Stimulated activated CD8-positive, alpha-beta memory T cell treated with anti-CD3 and anti-CD28 coated beads, Interleukin-2, amount 100 ng/mL, for 1 hour (primary cell): Measurements from ENCODE around the gene GOLPH3L.
"Not testable (repeated sequence)": the region's sequence is repeated elsewhere in the genome, so short reads cannot be mapped to it uniquely, and the experiment has no call there.

Experiments
- DNase-seq, 2 donors: peaks; one replicate each; pipeline ENCODE4 v3.0.0-alpha.2; 2020; ENCODE audit warnings: low read depth in 2 of 2

GOLPH3L gene

DNA sequence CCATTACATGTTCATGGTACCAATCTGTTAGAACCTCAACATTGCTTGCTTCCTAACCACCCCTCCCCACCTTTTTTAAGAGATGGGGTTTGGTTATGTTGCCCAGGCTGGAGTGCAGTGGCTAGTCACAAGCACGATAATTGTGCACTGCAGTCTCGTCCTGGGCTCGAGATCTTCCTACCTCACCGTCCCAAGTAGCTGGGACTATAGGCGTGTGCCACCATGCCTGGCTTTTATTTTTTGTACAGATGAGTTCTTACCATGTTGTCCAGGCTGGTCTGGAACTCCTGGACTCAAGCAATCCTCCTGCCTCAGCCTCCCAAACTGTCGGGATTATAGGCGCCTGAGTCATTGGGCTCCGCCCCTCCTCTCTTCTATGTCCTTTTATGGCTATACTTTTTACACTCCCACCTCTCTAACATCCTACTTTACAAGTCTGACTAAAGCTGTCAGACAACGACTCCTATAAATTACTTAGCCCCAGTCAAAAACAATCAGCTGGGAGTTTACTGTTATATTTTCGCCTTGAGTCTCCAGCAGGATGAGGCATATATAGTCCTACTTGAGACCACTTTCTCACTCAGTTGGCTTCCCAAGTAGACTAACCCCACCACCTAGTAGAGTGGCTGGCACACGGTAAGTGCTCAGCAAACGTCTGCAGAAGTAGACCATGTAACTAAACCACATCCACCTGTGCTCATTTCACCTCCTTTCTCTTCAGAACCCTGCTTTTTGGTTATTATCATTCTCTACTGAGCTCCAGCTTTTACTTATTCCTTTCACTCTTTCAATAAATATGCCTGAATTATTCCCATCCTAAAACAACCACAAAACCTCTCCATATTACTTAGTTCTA, 81.4 kb downstream of the GOLPH3L start:
- no peak for DNase-seq

DNA sequence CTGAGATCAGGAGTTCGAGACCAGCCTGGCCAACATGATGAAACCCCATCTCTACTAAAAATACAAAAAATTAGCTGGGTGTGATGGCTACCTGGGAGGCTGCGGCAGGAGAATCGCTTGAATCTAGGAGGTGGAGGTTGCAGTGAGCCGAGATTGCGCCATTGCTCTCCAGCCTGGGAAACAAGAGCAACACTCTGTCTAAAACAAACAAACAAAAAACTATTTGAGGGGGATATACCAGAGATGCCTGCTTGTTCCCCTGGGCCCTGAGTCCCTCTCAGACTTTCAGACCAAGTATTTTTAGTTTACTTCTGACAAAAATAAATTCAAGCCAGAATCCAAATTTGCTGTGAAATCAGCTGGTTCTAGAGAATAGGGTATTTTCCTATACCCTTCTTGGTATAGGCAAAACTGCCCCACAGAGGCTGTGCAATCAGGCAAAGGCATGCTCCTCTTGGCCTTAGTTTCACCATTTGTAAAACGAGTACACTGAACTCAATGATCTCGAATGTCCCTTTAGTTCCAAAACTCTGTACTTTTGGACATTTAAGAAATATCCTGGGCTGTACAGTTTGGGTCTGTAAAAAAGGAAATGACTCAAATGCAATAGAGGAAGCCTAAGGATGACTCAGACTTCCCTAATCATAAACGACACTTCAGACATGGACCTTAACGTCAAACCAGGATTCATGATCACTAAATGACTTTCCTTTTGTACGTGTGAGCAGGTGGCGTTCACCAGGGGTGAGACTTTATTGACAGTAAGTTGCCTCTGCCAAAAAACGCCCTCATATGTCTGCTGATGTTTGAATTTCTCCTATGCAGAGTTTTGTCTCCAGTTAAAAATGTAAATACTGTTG, 83.7 kb downstream of the GOLPH3L start:
- peak in 1 of 2 donors; percentile 26 for DNase-seq

DNA sequence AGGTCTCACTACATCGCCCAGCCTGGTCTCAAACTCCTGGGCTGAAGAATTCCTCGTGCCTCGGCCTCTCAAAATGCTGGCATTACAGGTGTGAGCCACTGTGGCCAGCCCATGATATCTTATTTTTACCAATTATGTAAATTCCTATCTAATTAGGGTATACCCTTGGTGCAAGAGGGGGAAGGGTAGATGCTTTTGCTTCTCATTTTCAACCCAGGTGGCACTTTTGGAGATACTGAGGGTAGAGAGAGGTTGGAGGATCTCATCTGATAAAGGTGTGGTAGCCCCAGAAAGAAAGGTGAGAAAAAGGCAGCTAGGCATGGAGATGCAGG, 85.0 kb downstream of the GOLPH3L start:
- DNase-seq, result no peak

DNA sequence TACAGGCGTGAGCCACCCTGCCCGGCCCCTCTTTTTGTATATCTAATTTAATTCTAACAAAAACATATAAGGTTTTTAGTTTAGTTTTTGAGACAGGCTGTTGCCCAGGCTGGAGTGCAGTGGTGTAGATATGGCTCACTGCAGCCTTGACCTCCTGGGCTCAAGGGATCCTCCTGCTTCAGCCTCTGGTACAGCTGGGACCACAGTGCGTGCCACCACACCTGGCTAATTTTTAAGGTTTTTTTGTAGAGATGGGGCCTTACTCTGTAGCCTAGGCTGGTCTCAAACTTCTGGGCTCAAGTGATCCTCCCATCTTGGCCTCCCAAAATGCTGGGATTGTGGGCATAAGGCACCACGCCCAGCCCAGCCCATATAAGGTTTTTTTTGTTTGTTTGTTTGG, 86.4 kb downstream of the GOLPH3L start:
- no peak for DNase-seq

DNA sequence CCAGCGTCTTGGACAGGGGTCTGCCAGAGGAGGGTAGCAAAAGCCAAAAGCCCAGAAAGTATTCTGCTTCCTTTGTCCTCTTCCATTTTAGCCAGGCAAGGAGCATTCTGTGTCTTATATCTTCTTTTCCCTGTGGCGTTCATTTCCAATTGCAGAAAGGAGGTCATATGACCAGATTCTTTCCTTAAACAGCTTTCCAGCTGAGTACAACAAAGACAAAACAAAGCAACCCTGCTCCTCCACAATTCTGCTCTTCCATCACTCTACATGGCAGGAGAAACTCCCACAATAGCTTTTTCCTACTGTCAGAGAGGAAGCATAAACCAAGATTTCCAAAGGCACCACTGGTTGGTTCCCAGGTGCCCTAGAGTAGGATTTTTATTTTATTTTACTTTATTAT, 87.2 kb downstream of the GOLPH3L start:
- no peak for DNase-seq

DNA sequence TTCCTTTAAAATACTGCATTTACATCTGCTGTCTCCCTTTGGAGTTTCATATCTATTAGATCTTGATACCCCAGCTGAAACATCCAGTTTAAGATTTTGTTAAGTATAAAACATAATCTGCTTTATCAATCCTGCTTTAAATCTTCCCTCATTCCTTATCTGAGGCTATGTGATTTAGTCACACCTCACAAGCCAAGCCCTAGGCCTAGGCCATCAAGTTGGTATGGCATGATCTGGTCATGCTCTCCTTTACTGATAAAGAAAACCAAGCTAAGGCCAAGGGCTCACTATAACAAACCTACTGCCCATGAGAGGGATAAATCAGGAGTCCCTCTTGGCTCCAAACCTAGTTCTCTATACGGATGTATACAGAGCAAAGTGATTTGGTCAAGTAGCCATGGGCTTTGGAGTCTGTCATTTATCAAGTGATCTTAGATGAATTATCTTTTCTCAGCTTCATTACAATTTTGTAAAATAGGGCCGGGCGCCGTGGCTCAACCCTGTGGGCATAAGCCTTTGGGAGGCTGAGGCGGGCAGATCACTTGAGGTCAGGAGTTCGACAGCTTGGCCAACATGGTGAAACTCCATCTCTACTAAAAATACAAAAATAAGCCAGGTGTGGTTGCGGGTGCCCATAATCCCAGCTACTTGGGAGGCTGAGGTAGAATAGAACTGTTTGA, 90.4 kb downstream of the GOLPH3L start:
- no peak for DNase-seq

DNA sequence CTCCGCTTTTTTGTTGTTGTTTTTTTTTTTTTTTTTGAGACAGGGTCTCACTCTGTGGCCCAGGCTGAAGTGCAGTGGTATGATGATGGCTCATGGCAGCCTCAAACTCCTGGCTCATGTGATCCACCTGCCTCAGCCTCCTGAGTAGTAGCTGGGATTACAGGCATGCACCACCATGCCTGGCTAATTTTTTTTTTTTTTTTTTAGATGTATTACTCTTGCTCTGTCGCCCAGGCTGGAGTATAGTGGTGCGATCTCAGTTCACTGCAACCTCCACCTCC, 91.6 kb downstream of the GOLPH3L start:
- not testable (repeated sequence) for DNase-seq

DNA sequence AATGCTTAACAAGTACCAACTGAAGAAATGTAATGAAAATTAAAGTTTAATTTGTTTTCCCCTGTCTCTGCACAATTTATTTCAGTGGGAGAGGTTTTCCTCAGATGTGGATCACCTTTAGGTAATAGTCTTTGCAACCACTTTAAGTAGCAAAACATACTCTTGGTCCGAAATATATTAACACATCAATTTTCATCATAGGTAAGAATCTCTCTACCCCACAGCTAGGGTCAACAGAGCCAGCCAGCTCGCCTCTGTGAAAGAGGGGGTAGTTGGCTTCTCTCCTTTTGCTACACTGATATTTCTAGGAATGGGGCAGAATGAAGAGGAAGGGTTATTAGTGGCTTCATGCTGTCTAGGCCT, 92.7 kb downstream of the GOLPH3L start:
- no peak for DNase-seq

DNA sequence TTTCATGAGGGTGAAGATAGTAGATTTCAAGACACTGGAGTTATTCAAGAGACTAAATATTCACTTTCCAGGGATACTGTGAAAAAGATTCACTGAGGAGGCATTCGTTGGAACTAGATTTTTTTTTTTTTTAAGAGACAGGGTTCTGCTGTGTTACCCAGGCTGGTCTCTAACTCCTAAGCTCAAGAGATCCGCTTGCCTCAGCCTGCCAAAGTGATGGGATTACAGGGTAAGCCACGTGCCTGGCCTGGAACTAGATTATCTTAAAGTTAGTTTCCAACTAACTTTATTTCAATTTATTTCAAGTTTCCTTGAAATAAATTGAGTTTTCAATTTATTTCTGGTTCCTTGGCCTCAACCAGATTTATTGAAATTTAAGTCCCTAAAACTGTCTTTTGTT, 93.2 kb downstream of the GOLPH3L start:
- DNase-seq, result no peak

DNA sequence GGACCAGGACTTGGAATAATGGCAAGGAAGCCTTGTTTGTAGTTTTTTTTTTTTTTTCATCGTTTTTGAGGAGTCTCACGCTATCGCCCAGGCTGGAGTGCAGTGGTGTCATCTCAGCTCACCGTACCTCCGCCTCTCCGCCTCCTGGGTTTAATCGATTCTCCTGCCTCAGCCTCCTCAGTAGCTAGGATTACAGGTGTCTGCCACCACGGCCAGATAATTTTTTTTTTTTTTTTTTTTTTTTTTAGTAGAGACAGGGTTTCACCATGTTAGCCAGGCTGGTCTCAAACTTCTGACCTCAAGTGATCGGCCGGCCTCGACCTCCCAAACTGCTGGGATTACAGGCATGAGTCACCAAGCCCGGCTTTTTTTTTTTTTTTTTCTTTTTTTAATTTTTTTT, 94.6 kb downstream of the GOLPH3L start:
- DNase-seq, result not testable (repeated sequence)

DNA sequence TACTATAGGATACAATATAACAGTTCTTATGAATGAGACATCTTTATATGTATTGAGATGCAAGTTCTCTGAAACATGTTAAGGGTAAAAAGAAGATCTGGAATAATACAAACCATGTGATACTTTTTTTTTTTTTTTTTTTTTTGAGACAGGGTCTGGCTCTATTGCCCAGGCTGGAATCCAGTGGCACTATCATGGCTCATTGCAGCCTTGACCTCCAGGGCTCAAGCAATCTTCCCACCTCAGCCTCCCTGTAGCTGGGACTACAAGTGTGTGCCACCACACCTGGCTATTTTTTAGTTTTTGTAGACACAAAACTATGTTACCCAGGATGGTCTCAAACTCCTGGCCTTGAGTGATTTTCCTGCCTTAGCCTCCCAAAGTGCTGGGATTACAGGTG, 95.4 kb downstream of the GOLPH3L start:
- DNase-seq, result no peak

DNA sequence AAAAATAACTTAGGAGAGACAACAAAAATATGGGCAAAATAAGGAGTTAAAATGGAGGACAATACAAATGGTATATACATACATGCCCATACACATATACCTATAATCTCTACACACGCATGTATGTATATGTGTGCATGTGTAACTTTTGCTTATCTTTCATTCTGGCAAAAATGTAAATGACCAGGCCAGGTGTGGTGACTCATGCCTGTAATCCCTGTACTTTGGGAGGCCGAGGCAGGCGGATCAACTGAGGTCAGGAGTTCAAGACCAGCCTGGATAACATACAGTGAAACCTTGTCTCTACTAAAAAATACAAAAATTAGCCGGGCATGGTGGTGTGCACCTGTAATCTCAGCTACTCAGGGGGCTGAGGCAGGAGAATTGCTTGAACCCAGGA, 98.6 kb downstream of the GOLPH3L start:
- not testable (repeated sequence) for DNase-seq

DNA sequence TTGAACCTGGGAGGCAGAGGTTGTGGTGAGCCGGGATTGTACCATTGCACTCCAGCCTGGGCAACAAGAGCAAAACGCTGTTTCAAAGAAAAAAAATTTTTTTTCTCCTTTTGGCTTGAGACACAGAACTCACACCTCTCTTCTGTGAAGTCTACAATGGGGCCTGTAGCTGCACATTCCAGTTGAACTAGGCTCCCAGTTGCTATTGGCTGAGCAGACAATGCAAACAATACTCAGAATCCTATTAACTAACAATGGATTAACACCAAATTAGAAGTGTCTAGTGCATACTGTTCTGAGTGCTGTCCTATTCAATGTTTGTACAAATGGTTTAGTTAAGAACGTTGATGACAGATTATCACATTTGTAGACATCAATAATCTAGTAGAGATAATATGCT, 100.0 kb downstream of the GOLPH3L start:
- DNase-seq, result no peak
